Epithelial cell of proximal tubule (primary cell): ENCODE measurements around the gene FBRSL1. TPM values are rescaled to one million over a fixed set of nuclear protein-coding genes. Genes with fewer than 3 reads are reported as not detected.

Experiments
- DNase-seq: peaks from one replicate; pipeline ENCODE4 v3.0.0-alpha.2; 2011; ENCODE audit warnings: low read depth
- H3K4me3 ChIP-seq: 2 replicates; pipeline ENCODE4 v1.5.1; 2011; ENCODE audit warnings: low read depth, mild to moderate bottlenecking, low read length
- CTCF ChIP-seq: conservative IDR thresholded peaks from 2 replicates; pipeline ENCODE4 v1.5.1; 2012; ENCODE audit warnings: low read depth, mild to moderate bottlenecking, low read length
- total RNA-seq: library from RNA; depleted of rRNA; stranded (reverse); fragments of >200 nt; gene quantifications from 2 replicates; pipeline ENCODE4 v1.2.3, GENCODE V29; 2015

FBRSL1 gene
- total RNA-seq, 1 donor from 2014 or later = 95.9 TPM

- no peak for DNase-seq
Observed at GRCh38 chr12:132560364-132560613, 70.3 kb downstream of the FBRSL1 start.

GRCh38 chr12:132560614-132561426 lies 70.9 kb downstream of the FBRSL1 start:
- peak; percentile 85 for TF ChIP-seq CTCF
- H3K4me3 ChIP-seq = peak overlapping the region; percentile 68
- DNase-seq = no peak

More at GRCh38 chr12:132560364-132560613, 70.3 kb downstream of the FBRSL1 start:
- H3K4me3 ChIP-seq = peak overlapping the region; percentile 68
- no peak for TF ChIP-seq CTCF

Other genes with a start within 250 kb of the FBRSL1 start
- not detected in 2 replicates for gene GALNT9, start 160.6 kb upstream of the FBRSL1 start, total RNA-seq
- not detected in 2 replicates for gene LRCOL1, start 120.4 kb downstream of the FBRSL1 start, total RNA-seq
- gene P2RX2, start 128.6 kb downstream of the FBRSL1 start, total RNA-seq = not detected in 2 replicates
- 35.9 and 37.9 TPM in 2 replicates for gene POLE, start 197.2 kb downstream of the FBRSL1 start, total RNA-seq
- gene PXMP2, start 197.4 kb downstream of the FBRSL1 start, total RNA-seq = 48.9 and 55.1 TPM in 2 replicates
- 75.0 and 124 TPM in 2 replicates for gene PGAM5, start 220.7 kb downstream of the FBRSL1 start, total RNA-seq